GM19468 (cell line): ENCODE results near the gene PDE1A.

Source experiments
- ATAC-seq: cut with Tn5 transposase; IDR thresholded peaks from one replicate; pipeline ENCODE4 v1.9.1; 2021; ENCODE audit warnings: mild to moderate bottlenecking, moderate library complexity, moderate number of reproducible peaks; ENCODE audit not compliant: unreplicated experiment; ENCODE audit errors: extremely low read depth

Gene PDE1A

DNA sequence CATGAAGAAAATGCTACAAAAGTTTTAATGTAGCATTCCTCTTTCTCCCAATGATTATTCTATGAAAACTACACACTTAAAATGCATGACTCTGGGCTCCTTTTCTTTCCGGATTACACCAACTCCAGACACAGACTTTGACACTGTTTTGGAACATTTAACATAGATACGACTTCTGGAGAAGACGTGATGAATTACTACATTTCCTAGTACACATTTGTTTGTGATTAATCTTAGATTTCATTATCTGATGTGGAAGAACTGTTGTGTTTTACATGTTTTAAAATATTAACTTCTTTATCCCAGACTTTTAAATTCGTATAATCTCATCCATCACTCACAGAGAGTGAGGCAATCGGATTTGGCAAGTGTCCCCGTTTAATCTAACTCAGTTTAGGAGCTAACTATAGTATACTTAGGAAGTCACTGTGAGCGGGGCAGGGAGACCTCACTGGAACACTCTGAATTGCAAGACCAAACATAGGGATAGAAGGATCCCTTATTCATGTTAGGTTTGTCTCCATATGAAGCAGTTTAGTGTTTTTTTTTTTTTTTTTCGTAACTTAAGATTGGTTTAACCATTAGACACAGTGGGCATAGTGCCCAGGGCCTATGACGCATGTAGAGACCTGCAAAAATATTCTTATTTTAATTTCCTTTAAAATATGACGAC, 66.7 kb downstream of the PDE1A start:
- no peak for ATAC-seq

DNA sequence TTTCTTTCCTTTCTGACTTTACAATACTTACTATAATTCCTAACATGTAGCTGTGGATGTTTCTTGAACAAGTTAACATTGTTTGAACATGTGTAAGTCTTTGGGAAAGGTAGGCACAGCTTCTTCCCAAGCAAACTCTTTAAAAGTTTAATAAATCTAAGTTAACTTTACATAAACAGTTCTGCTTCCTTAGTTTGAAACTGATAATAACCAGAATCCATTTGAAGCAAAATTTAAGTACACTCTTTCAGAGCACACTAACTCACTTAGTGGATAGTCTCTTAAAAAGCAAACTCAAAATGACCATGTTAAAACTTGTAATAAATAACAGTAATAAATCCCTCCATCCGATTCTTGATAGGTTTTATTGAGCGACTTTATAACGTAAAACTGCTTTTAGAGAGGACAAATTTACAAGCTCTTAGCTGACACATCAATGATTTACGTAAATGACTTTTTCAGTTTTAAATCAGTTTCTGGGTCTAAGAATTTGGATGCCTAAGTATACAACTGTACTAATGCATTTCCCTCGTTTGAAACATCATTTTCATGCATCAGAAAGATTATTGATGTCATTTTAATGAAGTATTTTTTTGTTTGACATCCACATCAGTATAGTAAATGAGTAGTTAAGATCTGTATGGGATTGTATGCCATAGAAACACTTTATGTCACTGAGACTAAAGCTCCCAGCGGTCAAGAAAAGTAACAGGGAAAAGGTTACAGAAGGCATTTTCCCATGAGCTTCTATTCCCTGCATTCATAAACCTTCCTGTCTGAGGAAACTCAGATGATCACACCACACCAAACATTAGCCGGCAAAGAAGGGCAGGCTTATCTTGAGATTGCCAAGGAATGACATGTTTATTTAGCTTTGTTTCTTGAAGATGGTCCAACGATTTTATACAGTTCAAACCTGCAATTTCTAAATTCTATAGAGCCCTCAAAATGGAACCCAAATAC, 67.5 kb downstream of the PDE1A start:
- ATAC-seq = no peak

DNA sequence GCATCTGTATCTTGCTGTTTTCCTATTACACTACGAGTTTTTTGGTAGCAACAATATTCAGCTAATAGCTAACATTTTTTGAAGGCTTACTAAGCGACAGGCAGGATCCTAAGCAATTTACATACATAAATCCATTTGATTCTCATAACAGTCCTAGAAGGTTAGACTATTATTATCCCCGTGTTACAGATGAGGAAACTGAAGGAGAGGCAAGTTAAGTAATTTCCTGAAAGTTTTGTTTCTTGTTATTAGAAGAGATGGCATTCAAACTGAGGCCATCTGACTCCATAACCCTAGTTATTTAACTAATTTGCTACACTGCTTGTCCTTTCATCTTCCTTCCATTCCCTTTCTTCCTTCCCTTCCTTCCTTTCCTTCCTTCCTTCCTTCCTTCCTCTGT, 68.2 kb downstream of the PDE1A start:
- ATAC-seq = no peak

DNA sequence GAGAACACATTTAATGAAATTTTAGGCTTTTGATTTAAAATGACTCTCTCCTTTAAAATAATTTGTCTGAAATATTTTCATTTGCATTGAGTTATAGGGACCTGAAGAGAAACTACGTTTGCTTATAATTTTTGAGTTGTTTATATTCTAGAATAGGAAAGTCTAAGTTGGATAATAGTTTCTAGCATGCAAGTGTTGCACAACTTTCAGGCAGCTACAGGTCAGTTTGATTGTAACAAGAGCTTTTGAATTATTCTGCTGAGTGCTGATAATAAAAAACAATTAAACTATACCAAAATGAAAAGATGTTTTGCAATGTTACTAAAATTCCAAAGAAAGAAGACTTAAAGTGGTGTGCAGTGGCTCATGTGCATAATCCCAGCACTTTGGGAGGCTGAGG, 71.0 kb downstream of the PDE1A start:
- ATAC-seq = no peak

DNA sequence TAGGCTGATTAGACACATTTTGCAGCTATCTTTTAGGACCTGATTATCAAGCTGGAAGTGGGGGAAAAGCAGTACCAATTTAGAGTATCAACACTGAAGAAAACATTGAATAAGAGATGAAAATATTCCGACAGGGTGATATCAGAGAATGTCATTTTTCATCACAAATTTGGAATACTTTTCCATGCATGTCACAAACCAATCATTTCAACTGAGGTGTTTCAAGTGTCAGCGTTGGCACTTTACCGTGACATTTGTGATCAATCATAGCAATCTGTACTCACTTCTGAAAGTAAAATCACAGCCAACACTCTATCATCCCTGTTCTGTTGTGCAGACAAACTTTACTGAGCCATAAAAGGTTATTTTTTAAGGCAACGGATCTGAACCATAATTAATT, 75.4 kb downstream of the PDE1A start:
- no peak for ATAC-seq

DNA sequence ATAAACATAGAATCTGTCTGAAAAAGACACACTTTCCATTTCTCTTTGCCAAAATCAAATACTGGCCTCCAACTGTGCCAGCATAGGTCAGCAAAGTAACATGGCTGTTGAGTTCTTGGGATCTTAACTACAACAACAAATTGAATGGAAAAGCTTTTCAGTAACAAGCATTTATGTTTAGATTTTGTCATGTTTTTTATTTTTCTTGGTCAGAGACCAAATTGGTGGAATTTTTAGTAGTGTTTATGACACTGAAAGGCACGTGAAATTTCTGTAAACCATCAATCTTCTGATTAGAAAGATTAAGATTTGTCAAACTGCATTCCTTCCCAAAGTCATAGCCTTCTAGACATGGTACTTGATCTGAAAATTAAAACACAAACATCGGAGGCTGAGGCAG, 77.6 kb downstream of the PDE1A start:
- ATAC-seq = no peak

DNA sequence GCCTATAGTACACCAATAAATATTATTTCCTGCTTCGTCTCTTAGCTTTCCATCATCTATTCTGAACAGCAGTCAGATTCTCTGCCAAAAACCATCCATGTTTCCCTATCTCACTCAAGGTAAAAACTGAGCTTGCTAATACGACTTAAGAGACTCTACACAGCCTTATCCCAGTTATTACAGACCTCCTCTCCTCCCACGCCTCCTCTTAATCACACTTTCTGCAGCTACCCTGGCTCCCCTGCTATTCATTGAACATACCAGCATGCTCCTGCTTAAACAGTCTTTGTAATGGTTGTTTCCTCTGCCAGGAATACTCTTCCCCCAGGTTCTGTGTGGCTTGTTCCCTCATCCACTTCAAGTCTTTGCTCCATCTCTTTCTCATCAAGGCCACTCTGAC, 81.5 kb downstream of the PDE1A start:
- ATAC-seq = no peak

DNA sequence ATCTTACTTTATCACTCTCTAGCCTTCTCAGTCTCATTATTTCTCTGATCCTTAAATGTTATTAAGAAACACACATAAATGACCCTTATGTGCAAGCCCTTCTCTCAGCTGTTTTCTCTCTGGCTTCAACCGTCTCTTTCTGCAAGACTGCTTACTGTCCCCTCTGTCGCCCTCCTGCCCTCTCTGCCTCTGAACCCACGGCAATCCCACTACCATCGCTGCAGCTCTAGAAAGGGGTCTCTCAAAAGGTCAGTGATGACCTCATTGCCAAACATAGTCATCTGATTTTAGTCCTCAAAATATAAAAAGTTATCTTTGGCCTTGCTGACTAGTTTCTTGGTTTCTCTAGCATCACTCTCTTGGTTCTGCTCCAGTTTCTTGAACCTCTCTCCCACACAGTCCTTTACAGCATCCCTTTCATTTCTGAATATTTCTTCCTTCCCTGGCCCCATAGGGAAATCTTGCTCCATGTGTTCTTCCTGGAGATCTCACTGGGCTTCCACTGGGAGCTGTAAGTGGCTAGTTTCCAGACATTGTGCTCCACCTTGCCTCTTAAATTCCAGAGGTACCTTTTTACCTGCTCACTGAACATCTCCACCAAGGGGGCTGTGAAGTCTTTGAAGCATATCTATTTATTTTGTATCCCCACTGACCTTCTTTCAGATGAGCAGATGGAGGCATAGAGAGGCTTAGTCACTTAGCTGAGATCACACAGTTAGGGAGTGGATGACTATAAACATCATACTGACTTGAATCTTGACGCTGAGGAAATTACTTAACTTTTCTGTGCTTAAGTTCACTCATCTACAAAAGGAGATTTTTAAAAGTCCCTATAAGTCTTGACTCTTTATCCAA, 96.2 kb downstream of the PDE1A start:
- no peak for ATAC-seq

DNA sequence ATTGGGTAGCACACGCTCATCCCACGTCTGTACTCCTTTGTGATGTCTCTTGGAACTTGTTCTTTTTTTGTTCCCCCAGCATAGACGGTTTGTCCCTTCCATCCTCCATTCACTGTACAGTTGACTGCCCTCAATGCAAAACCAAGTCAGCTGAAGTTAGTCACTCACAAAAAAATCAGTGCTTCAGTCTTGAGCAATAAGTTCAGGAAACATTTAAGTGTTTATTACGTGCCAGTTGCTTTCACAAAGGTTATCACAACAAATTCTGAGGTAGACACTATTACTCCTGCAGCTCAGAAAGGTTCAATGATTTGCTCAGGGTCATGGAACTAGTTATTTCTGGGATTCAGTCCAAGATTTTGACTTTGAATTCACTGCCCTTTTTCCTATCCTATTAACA, 102.2 kb downstream of the PDE1A start:
- ATAC-seq = no peak

DNA sequence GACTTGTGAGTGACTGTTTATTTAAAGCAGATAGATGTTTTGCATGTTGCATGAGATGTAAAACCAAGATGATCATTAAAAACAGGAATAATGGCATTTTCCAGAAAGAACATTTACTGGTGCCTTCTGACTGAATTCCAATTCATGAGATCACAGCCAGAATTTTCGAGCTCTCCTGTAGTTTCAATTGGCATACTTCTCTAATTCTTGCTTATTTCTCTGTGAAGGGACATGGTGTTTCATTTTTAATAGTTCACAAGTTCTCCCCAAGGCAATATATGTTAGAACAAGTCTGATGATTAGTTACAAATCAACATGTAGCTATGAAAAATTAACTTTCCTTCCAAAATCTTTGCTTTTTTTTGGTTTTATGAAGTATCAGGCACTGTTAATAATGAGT, 105.7 kb downstream of the PDE1A start:
- ATAC-seq = no peak

DNA sequence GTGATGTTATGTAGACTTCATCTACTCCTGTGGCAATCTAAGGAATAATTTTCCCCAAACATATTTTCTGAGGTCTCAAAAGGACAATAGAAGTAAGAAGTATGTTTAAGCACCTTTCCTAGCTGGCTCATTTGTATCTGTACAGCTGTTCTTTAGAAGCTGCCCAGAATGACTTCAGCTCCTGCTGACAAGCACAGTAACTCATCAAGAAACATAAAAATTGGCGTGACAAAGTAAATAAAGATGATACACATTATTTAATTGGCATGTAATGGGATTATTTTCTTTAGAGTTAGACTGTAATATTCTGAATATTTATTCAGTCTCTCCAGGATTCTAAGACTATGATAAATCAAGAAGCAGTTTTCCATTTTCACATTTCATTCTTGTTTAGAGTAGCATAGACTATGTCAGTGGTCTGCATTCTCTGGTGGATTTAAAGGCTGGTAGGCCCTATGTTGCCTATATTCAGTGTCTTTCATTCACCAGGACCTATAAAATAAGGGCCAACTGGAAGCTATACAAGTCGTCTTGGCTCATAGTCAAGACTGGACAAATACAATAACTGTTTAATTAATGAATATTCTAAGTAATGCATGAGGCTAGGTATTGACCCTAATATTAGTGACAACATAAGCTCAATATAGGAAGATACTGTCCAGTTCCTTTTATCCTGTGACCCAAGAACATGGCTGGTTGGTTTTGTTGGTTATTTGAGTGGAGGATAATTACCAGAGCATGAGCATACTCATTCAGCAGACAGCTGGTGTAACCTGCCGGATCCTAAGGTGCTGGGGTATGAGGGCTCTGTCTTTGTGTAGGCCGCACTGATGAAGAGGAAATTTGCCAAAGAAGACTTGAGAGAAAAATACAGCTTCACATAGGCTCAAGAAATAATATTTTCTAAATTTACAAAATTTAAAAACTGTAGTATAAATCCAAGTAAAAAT, 107.0 kb downstream of the PDE1A start:
- no peak for ATAC-seq

DNA sequence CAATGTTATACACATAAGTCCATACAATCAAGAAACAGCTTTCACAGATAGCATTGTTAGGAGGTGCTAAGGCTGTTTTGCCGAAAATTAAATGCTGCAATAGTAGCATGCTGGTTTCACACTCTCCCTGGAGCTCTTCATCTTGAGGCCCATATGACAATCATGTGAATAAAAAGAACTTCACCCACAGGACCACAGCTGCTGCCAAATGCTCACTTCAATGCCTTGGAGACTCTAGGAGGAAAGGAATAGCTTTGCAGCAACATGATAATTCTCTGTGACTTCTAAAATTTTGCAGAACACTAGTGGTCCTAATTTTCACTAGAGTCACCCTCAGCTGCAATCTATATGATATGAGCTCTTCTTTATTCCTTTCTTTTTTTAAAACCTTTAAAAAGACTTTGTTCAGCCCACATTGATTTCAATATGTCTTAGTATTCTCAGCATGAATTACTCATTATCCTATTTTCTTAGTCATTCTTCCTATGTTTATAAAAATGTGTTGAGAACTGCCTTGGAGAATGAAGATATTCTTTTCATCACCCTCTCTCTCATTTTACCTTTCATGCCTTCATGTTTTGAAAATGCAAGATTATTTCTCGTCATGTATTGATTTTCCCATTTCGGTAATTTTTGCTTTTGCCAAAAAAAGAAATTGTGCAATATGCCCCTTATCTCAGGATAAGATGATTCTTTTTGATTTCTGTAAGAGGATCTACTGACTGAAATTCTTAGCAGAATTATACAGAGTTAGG, 108.2 kb downstream of the PDE1A start:
- ATAC-seq = no peak

DNA sequence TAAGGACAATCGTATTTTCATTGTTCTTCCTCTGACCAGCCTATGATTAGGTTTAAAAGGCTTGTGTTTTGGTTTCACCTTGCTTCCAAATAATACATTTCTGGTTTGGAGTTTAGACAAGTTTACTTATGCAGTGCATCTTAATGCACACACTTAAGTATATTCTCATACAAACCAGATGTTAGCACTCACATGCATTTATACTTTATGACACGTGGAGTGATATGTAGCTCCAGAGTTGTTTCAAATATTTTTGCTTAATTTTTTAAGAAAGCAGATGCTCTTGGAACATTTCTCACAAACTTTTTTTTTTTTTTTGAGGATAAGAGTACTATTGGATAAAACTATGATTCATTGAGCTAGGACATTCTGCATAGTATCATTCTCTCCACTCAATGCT, 109.9 kb downstream of the PDE1A start:
- no peak for ATAC-seq

DNA sequence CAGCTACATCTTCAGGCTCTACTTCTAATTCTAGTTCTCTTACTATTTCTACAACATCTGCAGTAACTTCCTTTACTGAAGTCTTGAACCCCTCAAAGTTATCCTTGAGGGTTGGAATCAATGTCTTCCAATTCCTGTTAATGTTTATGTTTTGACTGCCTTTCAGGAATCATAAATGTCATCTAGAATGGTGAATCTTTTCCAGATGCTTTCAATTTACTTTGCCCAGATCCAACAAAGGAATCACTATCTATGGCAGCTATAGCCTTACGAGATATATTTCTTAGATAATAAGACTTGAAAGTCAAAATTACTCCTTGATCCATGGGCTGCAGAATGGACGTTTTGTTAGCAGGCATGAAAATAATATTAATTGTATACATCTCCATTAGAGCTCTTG, 123.9 kb downstream of the PDE1A start:
- no peak for ATAC-seq

DNA sequence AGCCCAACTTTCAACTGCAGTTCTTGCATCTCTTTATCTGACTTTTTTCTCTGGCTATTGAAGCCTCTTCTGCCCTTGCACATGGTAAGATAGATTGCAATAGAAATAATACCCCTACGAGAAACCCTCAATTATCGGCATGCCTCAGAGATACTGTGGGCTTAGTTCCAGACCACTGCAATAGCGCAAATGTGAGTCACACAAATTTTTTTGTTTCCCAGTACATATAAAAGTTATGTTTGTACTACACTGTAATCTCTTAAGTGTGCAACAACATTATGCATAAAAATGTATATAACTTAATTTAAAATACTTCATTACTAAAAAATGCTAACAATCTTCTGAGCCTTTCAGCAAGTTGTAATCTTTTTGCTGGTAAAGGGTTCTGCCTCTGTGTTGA, 124.7 kb downstream of the PDE1A start:
- no peak for ATAC-seq

DNA sequence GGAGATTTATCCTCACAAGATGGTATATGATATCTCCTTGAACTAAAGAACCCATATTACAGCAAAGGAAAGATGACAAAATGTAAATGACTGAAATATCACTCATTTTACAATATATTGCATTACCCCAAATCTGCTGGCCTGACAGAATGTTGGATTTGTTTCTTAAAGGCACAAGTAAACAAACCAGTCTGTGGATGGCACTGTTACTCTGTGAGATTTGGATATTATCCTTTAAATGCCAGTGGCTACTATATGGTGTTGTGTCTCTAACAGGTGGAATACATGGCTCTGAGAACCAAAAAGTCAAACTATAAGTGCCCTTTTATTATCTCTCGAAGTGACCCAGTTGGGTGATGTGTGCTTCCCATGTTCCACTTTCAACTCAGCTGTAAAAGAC, 125.7 kb downstream of the PDE1A start:
- ATAC-seq = no peak

DNA sequence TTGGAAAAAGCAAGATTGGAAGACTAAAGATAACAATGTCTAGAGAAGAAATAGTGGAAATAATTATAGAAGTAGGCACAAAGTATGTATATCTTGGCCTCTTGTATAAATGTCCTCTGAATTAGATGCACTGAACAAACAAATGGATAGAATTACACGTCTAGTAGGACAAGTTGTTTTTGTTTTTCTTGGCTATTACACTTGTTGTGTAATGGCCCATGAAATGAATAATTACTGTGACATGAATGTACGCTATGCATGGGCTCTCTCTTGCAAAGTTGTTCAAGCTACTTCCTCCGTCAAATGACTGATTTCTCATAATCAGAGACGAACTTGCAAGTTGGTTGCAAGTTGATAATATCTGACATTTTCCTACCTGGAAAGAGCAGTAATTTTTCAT, 126.2 kb downstream of the PDE1A start:
- no peak for ATAC-seq

DNA sequence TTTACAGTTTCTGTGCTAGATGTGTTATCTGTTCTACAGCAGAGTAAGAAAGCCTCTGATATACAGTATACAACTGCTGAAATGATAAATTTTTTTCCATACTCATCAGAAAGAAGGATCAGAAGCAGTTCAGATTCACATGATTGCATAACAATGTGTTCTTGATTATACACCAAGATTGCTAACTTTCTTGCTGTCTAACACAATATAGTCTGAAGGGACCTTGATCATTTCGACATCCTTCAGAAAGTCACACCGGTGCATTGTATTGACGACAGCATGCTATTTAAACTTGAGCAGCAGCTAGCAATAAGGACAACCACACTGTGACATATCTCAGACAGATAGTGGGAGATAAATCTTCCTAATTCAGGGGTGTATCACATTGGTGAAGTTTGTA, 127.2 kb downstream of the PDE1A start:
- ATAC-seq = no peak

DNA sequence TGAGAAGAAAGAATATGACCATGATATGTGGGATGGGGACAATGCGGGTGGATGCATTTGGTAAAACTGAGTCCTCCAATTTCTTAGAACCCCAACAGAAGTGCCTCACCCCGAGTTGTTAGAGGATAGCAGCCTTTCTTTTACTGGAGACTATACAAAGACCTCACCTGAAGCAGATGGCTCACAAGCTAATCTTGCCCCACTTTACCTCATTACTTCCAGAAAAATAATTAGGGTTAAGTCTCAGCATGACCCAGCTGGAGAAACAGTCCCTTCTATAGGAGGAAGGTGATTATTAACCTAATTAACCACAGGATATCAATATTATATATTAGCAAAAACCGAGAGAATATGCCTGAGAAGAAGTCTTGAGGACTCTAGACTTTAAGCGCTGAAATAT, 128.4 kb downstream of the PDE1A start:
- ATAC-seq = no peak
